Fibroblast of the aortic adventitia (primary cell): Measurements from ENCODE around the gene OTULIN. TPM values are rescaled to one million over a fixed set of nuclear protein-coding genes. Genes with fewer than 3 reads are reported as not detected.

Source experiments
- DNase-seq: peaks from one replicate; pipeline ENCODE4 v3.0.0-alpha.2; 2010; ENCODE audit warnings: low read depth
- H3K4me3 ChIP-seq: 2 replicates; pipeline ENCODE4 v1.5.1; 2011; ENCODE audit warnings: low read depth, mild to moderate bottlenecking, control low read depth, low read length, moderate library complexity
- total RNA-seq: library from RNA; depleted of rRNA; stranded (reverse); fragments of >200 nt; gene quantifications from 2 replicates; pipeline ENCODE4 v1.2.3, GENCODE V29; 2012; ENCODE audit warnings: low replicate concordance
- TF ChIP-seq, protein P1 (sequence below): IDR thresholded peaks from 2 replicates; pipeline ENCODE4 v1.5.1; 2011; ENCODE audit warnings: mild to moderate bottlenecking, low read length, control low read depth, inconsistent platforms; ENCODE audit not compliant: insufficient read depth

The OTULIN gene
- total RNA-seq, 1 donor, result 26.2 TPM

GRCh38 chr5:14741801-14742440 is 77.4 kb downstream of the OTULIN start:
- no peak for DNase-seq
- TF ChIP-seq, protein P1, sequence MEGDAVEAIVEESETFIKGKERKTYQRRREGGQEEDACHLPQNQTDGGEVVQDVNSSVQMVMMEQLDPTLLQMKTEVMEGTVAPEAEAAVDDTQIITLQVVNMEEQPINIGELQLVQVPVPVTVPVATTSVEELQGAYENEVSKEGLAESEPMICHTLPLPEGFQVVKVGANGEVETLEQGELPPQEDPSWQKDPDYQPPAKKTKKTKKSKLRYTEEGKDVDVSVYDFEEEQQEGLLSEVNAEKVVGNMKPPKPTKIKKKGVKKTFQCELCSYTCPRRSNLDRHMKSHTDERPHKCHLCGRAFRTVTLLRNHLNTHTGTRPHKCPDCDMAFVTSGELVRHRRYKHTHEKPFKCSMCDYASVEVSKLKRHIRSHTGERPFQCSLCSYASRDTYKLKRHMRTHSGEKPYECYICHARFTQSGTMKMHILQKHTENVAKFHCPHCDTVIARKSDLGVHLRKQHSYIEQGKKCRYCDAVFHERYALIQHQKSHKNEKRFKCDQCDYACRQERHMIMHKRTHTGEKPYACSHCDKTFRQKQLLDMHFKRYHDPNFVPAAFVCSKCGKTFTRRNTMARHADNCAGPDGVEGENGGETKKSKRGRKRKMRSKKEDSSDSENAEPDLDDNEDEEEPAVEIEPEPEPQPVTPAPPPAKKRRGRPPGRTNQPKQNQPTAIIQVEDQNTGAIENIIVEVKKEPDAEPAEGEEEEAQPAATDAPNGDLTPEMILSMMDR, result no peak
- H3K4me3 ChIP-seq, result no peak overlapping the region

DNA sequence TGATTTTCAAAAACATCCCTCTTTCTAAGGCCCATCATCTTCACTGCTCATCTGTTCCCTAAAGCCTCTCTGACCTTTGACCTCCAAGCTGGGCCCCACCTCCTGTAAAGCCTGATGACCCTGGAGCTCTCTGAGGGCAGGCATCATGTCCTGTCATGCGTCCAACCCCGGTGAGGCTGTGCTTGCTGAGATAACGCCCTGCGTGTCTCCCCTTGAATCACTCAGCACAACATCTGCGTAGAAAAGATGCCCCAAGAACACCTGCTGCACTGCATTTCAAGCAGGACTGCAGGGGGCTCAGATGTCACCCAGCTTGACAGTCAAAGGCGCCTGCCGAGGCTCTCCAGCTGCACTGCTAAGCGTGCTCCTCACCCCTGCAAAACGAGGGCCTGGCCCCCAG is 78.0 kb downstream of the OTULIN start:
- no peak overlapping the region for H3K4me3 ChIP-seq
- no peak for DNase-seq
- TF ChIP-seq, protein P1, result no peak

GRCh38 chr5:14743601-14744295 is 79.2 kb downstream of the OTULIN start:
- DNase-seq, result peak; percentile 78

DNA sequence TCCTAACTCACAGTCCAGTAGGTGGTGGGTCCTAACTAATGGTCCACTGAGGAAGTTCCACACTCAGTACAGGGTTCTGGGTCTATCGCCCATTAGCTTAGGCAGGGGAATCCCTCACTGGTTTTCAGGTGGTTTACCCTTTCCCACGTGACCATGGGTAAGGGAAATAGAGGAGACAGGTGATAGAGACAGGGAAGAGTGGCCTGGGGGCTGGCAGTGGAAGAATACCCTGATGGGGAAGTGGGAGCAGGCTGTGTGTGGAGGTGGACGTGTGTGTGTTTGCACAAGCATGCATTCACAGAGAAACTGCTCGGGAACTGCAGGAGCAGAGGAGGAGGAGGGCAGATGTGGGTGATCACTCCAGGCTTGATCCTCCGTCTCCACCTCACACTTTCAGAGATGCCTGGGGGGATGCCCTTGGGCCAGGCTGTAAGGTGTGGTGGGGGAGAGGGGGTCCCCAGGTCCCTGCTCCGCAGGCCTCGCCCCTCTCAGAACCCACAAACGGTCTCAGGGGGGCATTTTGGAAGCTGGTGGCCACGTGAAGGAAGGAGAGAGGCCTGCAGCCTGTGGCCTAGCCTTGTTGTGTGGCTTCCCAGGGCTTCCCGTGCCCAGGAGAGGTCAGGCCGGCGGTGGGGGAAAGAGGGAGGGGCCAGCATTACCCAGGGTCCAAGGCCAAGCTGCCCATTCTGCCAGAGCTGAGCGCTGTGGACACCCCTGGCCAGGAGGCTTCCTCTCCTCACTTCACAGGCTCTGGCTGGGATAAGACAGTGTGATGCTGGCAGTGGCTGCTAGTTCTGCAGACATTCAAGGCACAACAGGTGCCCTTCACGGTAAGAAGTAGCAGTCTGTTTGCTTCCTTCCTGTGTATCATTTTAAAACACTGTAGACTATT is 80.0 kb downstream of the OTULIN start:
- TF ChIP-seq, protein P1, result no peak
- H3K4me3 ChIP-seq, result no peak overlapping the region
- DNase-seq, result no peak

More at GRCh38 chr5:14743601-14744295, 79.2 kb downstream of the OTULIN start:
- TF ChIP-seq, protein P1, result no peak
- no peak overlapping the region for H3K4me3 ChIP-seq

GRCh38 chr5:14745188-14745563 is 80.7 kb downstream of the OTULIN start:
- TF ChIP-seq, protein P1, result no peak

DNA sequence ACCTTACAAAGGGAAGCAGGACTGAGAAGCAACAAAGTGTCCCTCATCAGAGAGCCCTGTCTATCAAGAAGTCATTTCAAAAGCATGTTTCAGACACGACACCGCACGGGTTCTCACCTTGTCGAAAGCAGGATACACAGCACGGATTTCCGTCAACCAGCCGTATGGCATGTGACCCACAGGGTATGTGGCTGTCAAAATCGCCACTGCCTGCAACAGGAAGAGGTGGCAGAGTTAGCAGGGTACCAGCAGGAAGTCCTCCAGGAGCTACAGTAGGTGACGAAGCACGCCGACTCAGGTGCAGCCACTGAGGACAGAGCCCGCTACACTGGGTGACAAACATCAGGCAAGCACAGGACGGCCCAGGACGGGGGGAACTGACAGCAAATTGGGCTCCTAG is 81.2 kb downstream of the OTULIN start:
- TF ChIP-seq, protein P1, result no peak
- no peak for DNase-seq
- H3K4me3 ChIP-seq, result no peak overlapping the region

More at GRCh38 chr5:14745188-14745563, 80.7 kb downstream of the OTULIN start:
- H3K4me3 ChIP-seq, result no peak overlapping the region
- DNase-seq, result no peak
